Vagina (tissue), 2 donors: ENCODE results near the gene VPS37D. TPM values are rescaled to one million over a fixed set of nuclear protein-coding genes. Genes with fewer than 3 reads are reported as not detected.

ENCODE experiments used
- DNase-seq, 2 donors: peaks; one replicate each; pipeline ENCODE4 v3.0.0-alpha.2; 2017; ENCODE audit errors: extremely low spot score in 2 of 2
- H3K27ac ChIP-seq: fragments of 200-600 bp; sonication (generic); one replicate; pipeline ENCODE4 v1.5.1; 2019
- H3K27me3 ChIP-seq: fragments of 200-600 bp; sonication (generic); one replicate; pipeline ENCODE4 v1.5.1; 2019
- H3K36me3 ChIP-seq, 2 donors: fragments of 200-600 bp; sonication (generic); one replicate each; pipeline ENCODE4 v1.5.1; 2017 to 2019
- H3K4me1 ChIP-seq: fragments of 200-600 bp; sonication (generic); one replicate; pipeline ENCODE4 v1.5.1; 2019
- H3K4me3 ChIP-seq, 2 donors: fragments of 200-600 bp; sonication (generic); 1 replicate in 1 of 2; 2 replicates in 1 of 2; pipeline ENCODE4 v1.5.1; 2016 to 2019
- H3K9me3 ChIP-seq: fragments of 200-600 bp; sonication (generic); one replicate; pipeline ENCODE4 v1.5.1; 2019
- CTCF ChIP-seq, 3 experiments: fragments of 450-650 bp in 2 of 3; fragments of 200-600 bp in 1 of 3; sonication (generic) in 1 of 3; IDR thresholded peaks; one replicate each; pipeline ENCODE4 v1.5.1; 2017 to 2019; ENCODE audit warnings: antibody characterized with exemption in 3 of 3, mild to moderate bottlenecking in 2 of 3, moderate library complexity in 2 of 3
- POLR2A ChIP-seq, 2 donors: fragments of 450-650 bp; IDR thresholded peaks; one replicate each; pipeline ENCODE4 v1.6.1; 2017; ENCODE audit warnings: antibody characterized with exemption in 2 of 2, mild to moderate bottlenecking in 2 of 2, moderate library complexity in 2 of 2
- POLR2AphosphoS5 ChIP-seq, 2 donors: sonication (generic); formaldehyde crosslinking; IDR thresholded peaks; one replicate each; pipeline ENCODE4 v1.9.0; 2017; ENCODE audit warnings: antibody characterized with exemption in 2 of 2, mild to moderate bottlenecking in 2 of 2, low read depth in 1 of 2; ENCODE audit not compliant: insufficient read depth in 1 of 2
- intact Hi-C: fragments of 100-400 bp; cut with DNase I; formaldehyde crosslinking; loops from one replicate; pipeline ENCODE4 v1.15.1; 2023
- total RNA-seq: library from RNA; depleted of rRNA; stranded (reverse); fragments of >200 nt; gene quantifications from one replicate; pipeline ENCODE4 v1.2.3, GENCODE V29; 2016

The VPS37D gene
- total RNA-seq, 1 donor from 2014 or later = 5.4 TPM

DNA sequence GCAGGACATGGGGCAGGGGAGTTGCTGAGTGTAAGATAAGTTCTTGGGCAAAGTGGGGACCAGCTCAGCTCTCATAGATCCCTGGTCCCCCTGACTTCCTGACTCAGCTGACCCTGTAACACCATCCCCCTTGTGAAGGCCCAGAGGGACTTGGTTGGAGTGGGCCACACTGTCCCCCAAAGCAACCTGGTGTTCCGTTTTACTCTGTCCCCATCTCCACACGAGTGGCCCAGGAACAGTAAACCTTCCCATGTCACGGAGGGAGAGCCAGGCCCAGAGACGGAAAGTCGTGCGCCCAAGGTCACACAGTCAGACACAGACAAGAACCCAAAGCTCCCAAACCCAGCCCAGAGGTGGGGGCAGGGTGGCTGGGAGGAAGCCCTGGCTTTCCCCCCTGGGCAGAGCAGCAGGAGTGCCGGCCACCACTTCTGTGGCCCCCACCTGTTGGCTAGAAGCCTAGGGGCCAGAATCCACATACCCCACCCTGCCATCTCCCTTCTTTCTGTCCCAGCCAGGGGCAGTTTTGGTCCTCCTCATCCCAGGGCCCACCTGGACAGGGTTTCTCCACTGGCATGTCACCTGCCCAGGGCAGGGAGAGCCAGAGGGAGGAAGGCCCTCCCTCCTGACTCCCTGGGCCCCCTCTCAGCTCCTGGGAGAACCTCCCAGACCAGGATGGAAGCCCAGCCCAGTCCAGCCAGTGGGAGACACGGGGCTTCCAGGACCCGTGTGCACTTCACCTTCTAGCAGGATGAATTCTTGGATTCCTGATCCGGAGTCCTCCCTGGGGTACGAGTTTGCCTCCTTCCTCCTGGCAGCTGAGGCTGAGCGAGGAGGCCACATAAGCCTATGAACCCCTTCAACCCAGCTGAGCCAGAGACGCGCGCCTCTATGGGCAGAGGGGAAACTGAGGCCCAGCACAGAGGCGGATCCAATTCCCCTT is 20.6 kb upstream of the VPS37D start:
- Histone ChIP-seq H3K27me3 (no peaks in the 10 kb centered on the region), H3K36me3 (no peaks in the 10 kb centered on the region), H3K9me3 (no peaks in the 10 kb centered on the region), H3K4me1 (peaks cover 7% of the 10 kb centered on the region), H3K27ac (no peak overlapping the region), H3K4me3 (peak overlapping the region in 1 of 2 donors; percentile 40)
- intact Hi-C loops = no loop called here
- TF ChIP-seq CTCF (IDR thresholded peaks at IDR 0.05) (no peak), POLR2AphosphoS5 (IDR thresholded peaks at IDR 0.05; ENCODE audit: insufficient read depth in 1 of 2, low read depth in 1 of 2) (no peak), POLR2A (IDR thresholded peaks at IDR 0.05) (no peak)
- DNase-seq = no peak

GRCh38 chr7:73647725-73648592 is 19.7 kb upstream of the VPS37D start:
- DNase-seq = no peak
- Histone ChIP-seq H3K36me3 (no peaks in the 10 kb centered on the region), H3K27ac (no peak overlapping the region), H3K9me3 (no peaks in the 10 kb centered on the region), H3K4me3 (peak overlapping the region; percentile 40 to 41), H3K27me3 (no peaks in the 10 kb centered on the region), H3K4me1 (peaks cover 7% of the 10 kb centered on the region)
- intact Hi-C loops = no loop called here
- no peak for TF ChIP-seq POLR2AphosphoS5 (IDR thresholded peaks at IDR 0.05; ENCODE audit: insufficient read depth in 1 of 2, low read depth in 1 of 2)
- TF ChIP-seq POLR2A (IDR thresholded peaks at IDR 0.05) = no peak
- no peak for TF ChIP-seq CTCF (IDR thresholded peaks at IDR 0.05)

DNA sequence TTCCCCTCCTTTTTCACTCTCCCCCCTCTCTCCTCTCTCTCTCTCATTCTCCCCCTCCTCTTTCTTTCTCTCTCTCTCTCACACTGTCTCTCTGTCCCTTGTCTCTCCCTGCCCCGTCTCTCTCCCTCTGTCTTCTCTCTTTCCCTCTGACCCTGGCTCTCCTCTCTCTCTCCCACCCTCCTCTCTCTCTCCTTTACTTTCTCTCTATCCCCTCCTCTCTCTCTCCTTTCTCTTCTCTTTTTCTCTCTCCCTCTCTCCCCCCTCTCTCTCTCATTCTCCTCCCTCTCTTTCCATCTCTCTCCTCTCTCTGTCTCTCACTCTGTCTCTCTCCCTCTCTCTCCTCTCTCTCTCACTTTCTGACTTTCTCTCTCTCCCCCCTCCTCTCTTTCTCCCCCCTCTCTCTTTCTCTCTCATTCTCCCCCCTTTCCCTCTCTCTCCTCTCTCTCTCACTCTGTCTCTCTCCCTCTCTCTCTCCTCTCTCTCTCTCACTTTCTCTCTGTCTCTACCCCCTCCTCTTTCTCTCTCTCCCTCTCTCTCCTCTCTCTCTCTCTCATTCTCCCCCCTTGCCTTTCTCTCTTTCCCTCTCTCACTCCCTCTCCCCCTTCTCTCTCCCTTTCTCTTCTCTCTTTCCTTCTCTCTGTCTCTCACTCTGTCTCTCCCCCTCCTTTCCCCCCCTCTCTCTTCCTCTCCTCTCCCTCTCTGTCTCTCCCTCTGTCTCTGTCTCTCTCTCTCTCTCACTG is 18.9 kb upstream of the VPS37D start:
- Histone ChIP-seq H3K4me3 (no peak overlapping the region), H3K9me3 (no peaks in the 10 kb centered on the region), H3K36me3 (no peaks in the 10 kb centered on the region), H3K4me1 (peaks cover 7% of the 10 kb centered on the region), H3K27ac (no peak overlapping the region), H3K27me3 (no peaks in the 10 kb centered on the region)
- no peak for DNase-seq
- TF ChIP-seq POLR2AphosphoS5 (IDR thresholded peaks at IDR 0.05; ENCODE audit: insufficient read depth in 1 of 2, low read depth in 1 of 2) (no peak), POLR2A (IDR thresholded peaks at IDR 0.05) (no peak), CTCF (IDR thresholded peaks at IDR 0.05) (no peak)
- intact Hi-C loops = no loop called here

- Histone ChIP-seq H3K36me3 (no peaks in the 10 kb centered on the region), H3K4me1 (peaks cover 7% of the 10 kb centered on the region), H3K27me3 (no peaks in the 10 kb centered on the region), H3K27ac (no peak overlapping the region), H3K9me3 (no peaks in the 10 kb centered on the region), H3K4me3 (no peak overlapping the region)
- intact Hi-C loops = no loop called here
- TF ChIP-seq CTCF (IDR thresholded peaks at IDR 0.05) (no peak), POLR2A (IDR thresholded peaks at IDR 0.05) (no peak), POLR2AphosphoS5 (IDR thresholded peaks at IDR 0.05; ENCODE audit: insufficient read depth in 1 of 2, low read depth in 1 of 2) (no peak)
- no peak for DNase-seq
Measured at GRCh38 chr7:73649576-73649975, 18.1 kb upstream of the VPS37D start.
